Activated naive CD4-positive, alpha-beta T cell treated with anti-CD3 and anti-CD28 coated beads for 36 hours (primary cell): ENCODE data around the gene COG1. TPM values are rescaled to one million over a fixed set of nuclear protein-coding genes. Genes with fewer than 3 reads are reported as not detected.

Experiments
- CTCF ChIA-PET: fragments of 350-600 bp; sonication (Branson Sonifier 250); formaldehyde crosslinking; loops from one replicate; lab custom pipeline; 2021; ENCODE audit warnings: antibody characterized with exemption; lab: Charles Lee
- DNase-seq: peaks from one replicate; pipeline ENCODE4 v3.0.0-alpha.2; 2020
- H3K27ac Mint-ChIP-seq: one replicate; pipeline ENCODE4 v1.8.0; 2021; ENCODE audit warnings: mild to moderate bottlenecking, mixed read lengths
- H3K27me3 Mint-ChIP-seq: one replicate; pipeline ENCODE4 v1.8.0; 2021; ENCODE audit warnings: low read depth, mixed read lengths
- H3K36me3 Mint-ChIP-seq: one replicate; pipeline ENCODE4 v1.8.0; 2021; ENCODE audit warnings: low read depth, mixed read lengths
- H3K4me1 Mint-ChIP-seq: one replicate; pipeline ENCODE4 v1.8.0; 2021; ENCODE audit warnings: low read depth, mixed read lengths
- H3K4me3 Mint-ChIP-seq: one replicate; pipeline ENCODE4 v1.8.0; 2021; ENCODE audit warnings: mild to moderate bottlenecking, moderate library complexity, mixed read lengths
- H3K9me3 Mint-ChIP-seq: one replicate; pipeline ENCODE4 v1.8.0; 2021; ENCODE audit warnings: mixed read lengths
- intact Hi-C: fragments of 100-400 bp; cut with micrococcal nuclease; formaldehyde crosslinking; loops from one replicate; pipeline ENCODE4 v1.15.1; 2023
- total RNA-seq, 2 experiments: library from RNA; stranded (reverse); gene quantifications; one replicate each; pipeline ENCODE4 v1.2.3, GENCODE V29; 2021

The COG1 gene
- total RNA-seq, 2 experiments from 2014 or later: 31.4 to 32.1 TPM

GRCh38 chr17:73226556-73227172, 33.8 kb downstream of the COG1 start:
- CTCF ChIA-PET: interaction anchor here (0.9 to 1.5 kb wide), 3 partner anchors 11 to 75 kb away, joined by 3 to 4 read pairs (median 3); no protein-coding TSS in a partner anchor
- peaks cover 57% of the 10 kb centered on the region for H3K4me1 Mint-ChIP-seq
- H3K27me3 Mint-ChIP-seq: no peaks in the 10 kb centered on the region
- H3K27ac Mint-ChIP-seq: no peak overlapping the region
- no peak overlapping the region for H3K4me3 Mint-ChIP-seq
- DNase-seq: no peak
- no peaks in the 10 kb centered on the region for H3K9me3 Mint-ChIP-seq
- H3K36me3 Mint-ChIP-seq: peaks cover 10% of the 10 kb centered on the region
- intact Hi-C loops: no loop called here

GRCh38 chr17:73227379-73227778, 34.5 kb downstream of the COG1 start:
- CTCF ChIA-PET: interaction anchor here (0.9 to 1.5 kb wide), 4 partner anchors 12 to 502 kb away, joined by 3 to 5 read pairs (median 4); no protein-coding TSS in a partner anchor
- Mint-ChIP-seq H3K27me3 (no peaks in the 10 kb centered on the region), H3K4me3 (no peak overlapping the region), H3K27ac (peak overlapping the region; percentile 22), H3K36me3 (peaks cover 12% of the 10 kb centered on the region), H3K4me1 (peaks cover 57% of the 10 kb centered on the region), H3K9me3 (no peaks in the 10 kb centered on the region)
- intact Hi-C loops: no loop called here
- DNase-seq: no peak

- H3K4me3 Mint-ChIP-seq: no peak overlapping the region
- peaks cover 55% of the 10 kb centered on the region for H3K4me1 Mint-ChIP-seq
- no peak overlapping the region for H3K27ac Mint-ChIP-seq
- no peaks in the 10 kb centered on the region for H3K27me3 Mint-ChIP-seq
- intact Hi-C loops: no loop called here
- CTCF ChIA-PET: interaction anchor here (0.9 to 1.5 kb wide), 4 partner anchors 12 to 502 kb away, joined by 3 to 5 read pairs (median 4); no protein-coding TSS in a partner anchor
- no peaks in the 10 kb centered on the region for H3K9me3 Mint-ChIP-seq
- H3K36me3 Mint-ChIP-seq: peaks cover 16% of the 10 kb centered on the region
- no peak for DNase-seq
Measured at GRCh38 chr17:73227944-73228343, 35.1 kb downstream of the COG1 start.

DNA sequence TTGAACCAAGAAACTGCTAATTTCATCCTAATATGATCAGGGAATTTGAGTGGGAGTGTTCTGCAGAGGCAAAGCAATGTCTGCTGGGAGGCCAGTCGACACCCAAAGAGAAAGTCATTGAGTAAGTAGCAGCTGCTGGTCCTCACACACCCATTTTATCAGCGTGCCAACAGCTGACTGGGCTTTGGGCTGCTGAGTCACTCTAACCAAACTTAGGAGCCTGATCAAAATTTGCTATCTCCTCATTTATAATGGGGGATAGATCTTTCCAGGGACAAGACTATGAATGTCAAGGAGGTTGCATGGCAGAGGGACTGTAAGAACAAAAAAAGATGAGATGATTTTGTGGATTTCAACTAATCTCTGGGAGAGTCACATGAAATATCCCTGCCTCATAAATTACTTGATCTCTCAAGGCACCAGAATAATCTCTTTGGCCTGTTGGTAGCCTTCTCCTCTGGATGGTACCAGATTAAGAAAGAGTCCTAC, 35.9 kb downstream of the COG1 start:
- Mint-ChIP-seq H3K4me3 (no peak overlapping the region), H3K4me1 (peaks cover 60% of the 10 kb centered on the region), H3K36me3 (peaks cover 20% of the 10 kb centered on the region), H3K27ac (no peak overlapping the region), H3K27me3 (no peaks in the 10 kb centered on the region), H3K9me3 (no peaks in the 10 kb centered on the region)
- peak; percentile 31 for DNase-seq
- intact Hi-C loops: no loop called here
- CTCF ChIA-PET: no interaction called here

GRCh38 chr17:73230088-73230487, 37.2 kb downstream of the COG1 start:
- Mint-ChIP-seq H3K36me3 (peaks cover 24% of the 10 kb centered on the region), H3K27me3 (no peaks in the 10 kb centered on the region), H3K4me3 (peak overlapping the region; percentile 96), H3K9me3 (no peaks in the 10 kb centered on the region), H3K27ac (no peak overlapping the region), H3K4me1 (peaks cover 57% of the 10 kb centered on the region)
- CTCF ChIA-PET: interaction anchor here (0.6 kb wide), 1 partner anchor 81 kb away, joined by 11 read pairs; no protein-coding TSS in a partner anchor
- intact Hi-C loops: no loop called here
- DNase-seq: no peak

DNA sequence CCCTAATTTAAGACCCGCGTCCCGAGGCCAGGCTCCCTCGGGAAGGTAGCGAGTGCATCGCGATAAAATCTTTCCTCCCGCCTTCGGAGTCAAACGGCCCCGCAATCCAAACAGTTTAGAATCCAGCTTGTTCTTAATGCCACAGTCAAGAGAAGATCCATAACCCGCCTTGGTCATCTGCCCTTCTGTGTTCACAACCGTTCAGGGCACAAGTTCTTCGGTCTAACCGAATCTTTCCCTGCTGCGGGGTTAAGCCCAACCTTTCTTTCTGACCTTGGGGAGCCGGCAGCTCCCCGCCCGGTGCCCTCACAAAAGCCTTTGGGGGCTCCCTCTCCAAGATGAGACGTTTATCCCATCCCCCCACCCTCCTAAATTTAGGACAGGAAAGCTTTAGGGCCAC, 38.5 kb downstream of the COG1 start:
- Mint-ChIP-seq H3K36me3 (peaks cover 32% of the 10 kb centered on the region), H3K27me3 (no peaks in the 10 kb centered on the region), H3K27ac (peak overlapping the region; percentile 74), H3K4me1 (peaks cover 64% of the 10 kb centered on the region), H3K9me3 (no peaks in the 10 kb centered on the region), H3K4me3 (peak overlapping the region; percentile 96)
- DNase-seq: peak; percentile 7
- intact Hi-C loops: no loop called here
- CTCF ChIA-PET: interaction anchor here (1.4 to 2.7 kb wide), 3 partner anchors 15 to 505 kb away, joined by 6 to 18 read pairs (median 8); no protein-coding TSS in a partner anchor

- intact Hi-C loops: loop anchor here (1.0 to 2.0 kb wide), 6 partner anchors 21 to 513 kb away; partner anchors contain the start of genes CDC42EP4, COG1 and SLC39A11
- H3K9me3 Mint-ChIP-seq: no peaks in the 10 kb centered on the region
- CTCF ChIA-PET: interaction anchor here (0.6 to 2.7 kb wide), 8 partner anchors 15 to 505 kb away, joined by 3 to 18 read pairs (median 5); no protein-coding TSS in a partner anchor
- peak; percentile 97 for DNase-seq
- peaks cover 64% of the 10 kb centered on the region for H3K4me1 Mint-ChIP-seq
- peak overlapping the region; percentile 96 for H3K4me3 Mint-ChIP-seq
- peak overlapping the region; percentile 94 for H3K27ac Mint-ChIP-seq
- H3K36me3 Mint-ChIP-seq: peaks cover 31% of the 10 kb centered on the region
- H3K27me3 Mint-ChIP-seq: no peaks in the 10 kb centered on the region
Measured at GRCh38 chr17:73231841-73232586, 39.2 kb downstream of the COG1 start.

DNA sequence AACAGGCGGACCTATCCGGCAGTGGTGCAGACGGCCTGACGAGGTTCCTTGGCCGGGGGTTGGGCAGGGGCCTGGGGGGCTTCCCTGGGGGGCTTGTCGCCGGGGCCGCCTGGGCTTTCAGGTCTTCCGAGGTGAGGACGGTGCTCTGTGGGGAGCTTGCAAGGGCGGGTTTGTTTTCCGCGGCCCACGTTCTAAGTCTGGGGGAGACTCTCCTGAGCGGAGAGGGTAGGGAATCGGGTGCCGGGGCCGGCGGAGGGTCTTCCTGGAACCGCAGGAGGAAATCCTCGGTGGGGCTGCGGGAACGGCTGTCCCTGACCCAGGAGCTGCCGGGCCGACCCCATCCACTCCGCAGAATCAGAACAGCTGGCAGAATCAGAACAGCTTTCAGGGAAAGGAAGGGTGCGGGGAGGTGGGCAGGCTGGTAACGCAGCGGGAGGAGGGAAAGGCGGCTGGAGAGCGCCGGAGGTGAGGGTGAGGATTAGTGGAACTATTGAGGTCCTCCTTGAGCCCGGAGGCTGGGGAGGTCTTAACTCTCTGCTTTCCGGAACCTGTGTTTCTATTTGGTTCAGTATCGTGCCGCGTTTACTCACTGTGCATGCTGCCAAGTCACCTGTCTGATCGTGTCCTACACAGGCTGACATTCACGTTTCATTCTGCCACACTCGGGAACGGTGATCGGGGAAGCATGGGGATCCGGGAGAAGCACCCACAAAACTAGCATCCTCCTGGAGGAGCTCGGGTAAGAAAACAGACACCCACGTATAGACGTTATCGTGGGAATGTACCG, 39.9 kb downstream of the COG1 start:
- CTCF ChIA-PET: interaction anchor here (0.6 to 2.7 kb wide), 7 partner anchors 15 to 506 kb away, joined by 3 to 18 read pairs (median 5); no protein-coding TSS in a partner anchor
- Mint-ChIP-seq H3K27ac (peak overlapping the region; percentile 94), H3K4me1 (peaks cover 62% of the 10 kb centered on the region), H3K9me3 (no peaks in the 10 kb centered on the region), H3K36me3 (peaks cover 29% of the 10 kb centered on the region), H3K4me3 (peak overlapping the region; percentile 96), H3K27me3 (no peaks in the 10 kb centered on the region)
- DNase-seq: peak; percentile 67
- intact Hi-C loops: loop anchor here (1.0 to 2.0 kb wide), 6 partner anchors 21 to 514 kb away; partner anchors contain the start of genes CDC42EP4, COG1 and SLC39A11

DNA sequence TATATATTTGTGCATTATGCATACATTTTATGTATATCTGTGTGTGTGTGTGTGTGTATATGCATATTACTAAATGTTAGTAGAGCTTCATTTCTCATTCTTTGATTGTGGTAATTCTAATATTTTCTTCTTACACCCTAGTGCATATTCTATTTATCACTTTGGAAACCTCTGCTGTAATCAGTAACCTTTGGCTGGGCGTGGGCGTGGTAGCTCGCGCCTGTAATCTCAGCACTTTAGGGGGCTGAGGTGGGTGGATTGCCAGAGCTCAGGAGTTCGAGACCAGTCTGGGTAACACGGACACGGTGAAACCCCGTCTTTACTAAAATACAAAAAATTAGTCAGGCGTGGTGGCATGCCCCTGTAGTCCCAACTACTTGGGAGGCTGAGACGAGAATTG, 41.9 kb downstream of the COG1 start:
- H3K9me3 Mint-ChIP-seq: no peaks in the 10 kb centered on the region
- H3K27me3 Mint-ChIP-seq: no peaks in the 10 kb centered on the region
- intact Hi-C loops: no loop called here
- CTCF ChIA-PET: no interaction called here
- H3K4me1 Mint-ChIP-seq: peaks cover 55% of the 10 kb centered on the region
- peaks cover 37% of the 10 kb centered on the region for H3K36me3 Mint-ChIP-seq
- no peak overlapping the region for H3K27ac Mint-ChIP-seq
- no peak for DNase-seq
- no peak overlapping the region for H3K4me3 Mint-ChIP-seq

- peaks cover 40% of the 10 kb centered on the region for H3K36me3 Mint-ChIP-seq
- no peaks in the 10 kb centered on the region for H3K9me3 Mint-ChIP-seq
- CTCF ChIA-PET: interaction anchor here (1.2 kb wide), 1 partner anchor 17 kb away, joined by 5 read pairs; no protein-coding TSS in a partner anchor
- no peak for DNase-seq
- peak overlapping the region; percentile 0 for H3K27ac Mint-ChIP-seq
- intact Hi-C loops: no loop called here
- H3K4me3 Mint-ChIP-seq: no peak overlapping the region
- H3K27me3 Mint-ChIP-seq: no peaks in the 10 kb centered on the region
- H3K4me1 Mint-ChIP-seq: peaks cover 45% of the 10 kb centered on the region
Measured at GRCh38 chr17:73237714-73238113, 44.9 kb downstream of the COG1 start.

DNA sequence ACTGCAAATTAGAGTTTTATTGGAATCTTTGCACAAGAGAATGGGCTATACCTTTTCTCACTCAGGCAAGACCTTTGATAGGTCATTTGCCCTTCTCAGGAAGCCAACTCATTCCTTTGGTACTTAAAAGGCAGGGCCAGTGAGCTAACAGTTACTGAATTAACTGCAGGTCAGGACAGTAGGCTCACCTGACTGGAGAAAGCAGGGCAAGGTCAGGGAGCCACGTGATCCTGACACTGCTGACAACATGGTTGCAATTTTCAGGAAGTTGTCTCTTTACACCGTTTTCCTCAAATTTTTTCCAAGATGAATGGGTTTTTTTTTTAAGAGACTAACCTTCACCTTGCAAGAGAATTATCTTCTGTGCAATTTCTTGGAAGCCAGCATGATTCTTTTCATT, 47.7 kb downstream of the COG1 start:
- CTCF ChIA-PET: interaction anchor here (1.5 kb wide), 1 partner anchor 15 kb away, joined by 5 read pairs; no protein-coding TSS in a partner anchor
- peaks cover 32% of the 10 kb centered on the region for H3K36me3 Mint-ChIP-seq
- H3K4me3 Mint-ChIP-seq: no peak overlapping the region
- H3K4me1 Mint-ChIP-seq: peaks cover 34% of the 10 kb centered on the region
- intact Hi-C loops: loop anchor here (5.0 kb wide), 1 partner anchor 678 kb away; no protein-coding TSS in a partner anchor
- H3K27me3 Mint-ChIP-seq: no peaks in the 10 kb centered on the region
- H3K27ac Mint-ChIP-seq: no peak overlapping the region
- no peaks in the 10 kb centered on the region for H3K9me3 Mint-ChIP-seq
- DNase-seq: no peak
